Pancreas (tissue), 10 donors: ENCODE data around the gene B4GALT5. TPM values are rescaled to one million over a fixed set of nuclear protein-coding genes. Genes with fewer than 3 reads are reported as not detected.

Experiments used
- ATAC-seq, 4 donors: fragments of 200-7000 bp; cut with Tn5 transposase; one replicate each; pipeline versions ENCODE4 v1.8.0 to v1.9.1; 2020; ENCODE audit warnings: mild to moderate bottlenecking in 4 of 4, moderate library complexity in 4 of 4
- DNase-seq, 6 donors: peaks; one replicate each; pipeline ENCODE4 v3.0.0-alpha.2; 2020
- FAIRE-seq: peaks from 2 replicates; lab custom pipeline; 2012; peaks lifted over from hg19 to GRCh38; lab: Jason Lieb, UNC
- H3K27ac ChIP-seq, 4 donors: fragments of 200-600 bp; sonication (generic); 1 replicate in 3 of 4; 2 replicates in 1 of 4; pipeline versions ENCODE4 v1.5.0 to v1.8.0; 2020
- H3K27me3 ChIP-seq, 4 donors: fragments of 200-600 bp; one replicate each; pipeline ENCODE4 v1.8.0; 2021
- H3K36me3 ChIP-seq, 3 donors: fragments of 200-600 bp; sonication (generic) in 1 of 3; one replicate each; pipeline versions ENCODE4 v1.5.0 to v1.8.0; 2020 to 2021
- H3K4me1 ChIP-seq, 3 donors: fragments of 200-600 bp; one replicate each; pipeline ENCODE4 v1.8.0; 2021
- H3K4me3 ChIP-seq, 4 donors: fragments of 200-600 bp; sonication (generic) in 2 of 4; one replicate each; pipeline versions ENCODE4 v1.5.0 to v1.8.0; 2020 to 2021
- H3K9me3 ChIP-seq, 4 donors: fragments of 200-600 bp; one replicate each; pipeline ENCODE4 v1.8.0; 2021
- WGBS, 2 donors: extraction: QIAGEN DNeasy Blood & Tissue Kit; methylation state at CpG; one replicate each; pipeline ENCODE4 v1.1.7; 2013; 5-methylcytosine and 5-hydroxymethylcytosine counted together
- intact Hi-C, 3 donors: fragments of 100-400 bp; cut with DNase I; formaldehyde crosslinking; loops; one replicate each; pipeline versions ENCODE4 v1.11.1 to v1.14.2; 2022
- polyA plus RNA-seq, 2 donors: library from polyadenylated mRNA; stranded (reverse); fragments of 200-250 nt; gene quantifications; one replicate each; pipeline ENCODE4 v1.2.3, GENCODE V29; 2013
- total RNA-seq, 6 donors: library from RNA; stranded (reverse); fragmentation: NEBNext Ultra II Directional in 4 of 6; extraction: Animal tissue kit (Norgen Biotek cat#: 25700) in 4 of 6; gene quantifications; one replicate each; pipeline versions ENCODE4 v1.2.1 to v1.2.4, GENCODE V29; 2021 to 2023
- TF ChIP-seq, protein P1 (sequence below), 4 donors: fragments of 200-600 bp; sonication (generic) in 3 of 4; IDR thresholded peaks; one replicate each; pipeline versions ENCODE4 v1.5.0 to v1.8.0; 2021; ENCODE audit warnings: antibody characterized with exemption in 4 of 4
- donor health status: healthy with polysubstance abuse.
- donor health status: DM: no; HTN: no; CAD: no; lungs with moderate emphysema.
- donor health status: DM: no; HTN: no; CAD: no.
- donor health status: control.
- donor health status: control.
- donor health status: Bipolar disorder and iron deficiency.
- donor health status: DM: yes; HTN: yes; CAD: no.
- donor health status: DM: no; HTN: no; CAD: no.
- donor health status: DM: no; HTN: no; CAD: no.
- donor health status: DM: yes; HTN: yes; CAD: no.

Gene B4GALT5
- total and polyA plus RNA-seq, 8 donors = 5.1 to 28.2 (median 8.8) TPM

DNA sequence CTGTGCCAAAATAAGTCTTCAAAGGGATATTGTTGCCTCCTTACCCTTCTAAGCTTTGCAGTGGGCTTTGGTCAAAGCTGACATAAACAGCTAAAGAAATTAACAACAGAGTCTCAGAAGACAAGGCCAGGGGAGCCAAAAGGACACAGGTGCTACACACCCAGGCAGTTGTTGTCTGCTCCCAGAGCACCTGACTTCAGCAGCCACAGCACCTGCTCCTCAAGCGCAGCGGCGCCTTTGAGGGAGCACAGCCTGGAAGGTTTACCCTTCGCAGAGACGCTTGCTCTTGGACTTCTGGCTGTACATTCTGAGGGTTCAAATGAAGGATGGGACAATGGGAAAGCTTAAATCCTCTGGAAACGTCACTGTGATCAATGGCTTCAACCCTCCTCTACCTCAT is 16.6 kb downstream of the B4GALT5 start:
- 22 to 26% methylated on average over 6 of the region's 6 CpGs for WGBS, 2 donors
- peak; percentile 80 to 93 (median 88) for ATAC-seq
- peak; percentile 62 to 83 (median 74) for DNase-seq
- intact Hi-C loops = no loop called here
- no peak for FAIRE-seq
- no peaks in the 10 kb centered on the region for H3K27me3 ChIP-seq
- peak overlapping the region; percentile 10 to 81 (median 60) for H3K27ac ChIP-seq
- H3K4me3 ChIP-seq = peak overlapping the region in 1 of 4 donors; percentile 4
- TF ChIP-seq, protein P1, sequence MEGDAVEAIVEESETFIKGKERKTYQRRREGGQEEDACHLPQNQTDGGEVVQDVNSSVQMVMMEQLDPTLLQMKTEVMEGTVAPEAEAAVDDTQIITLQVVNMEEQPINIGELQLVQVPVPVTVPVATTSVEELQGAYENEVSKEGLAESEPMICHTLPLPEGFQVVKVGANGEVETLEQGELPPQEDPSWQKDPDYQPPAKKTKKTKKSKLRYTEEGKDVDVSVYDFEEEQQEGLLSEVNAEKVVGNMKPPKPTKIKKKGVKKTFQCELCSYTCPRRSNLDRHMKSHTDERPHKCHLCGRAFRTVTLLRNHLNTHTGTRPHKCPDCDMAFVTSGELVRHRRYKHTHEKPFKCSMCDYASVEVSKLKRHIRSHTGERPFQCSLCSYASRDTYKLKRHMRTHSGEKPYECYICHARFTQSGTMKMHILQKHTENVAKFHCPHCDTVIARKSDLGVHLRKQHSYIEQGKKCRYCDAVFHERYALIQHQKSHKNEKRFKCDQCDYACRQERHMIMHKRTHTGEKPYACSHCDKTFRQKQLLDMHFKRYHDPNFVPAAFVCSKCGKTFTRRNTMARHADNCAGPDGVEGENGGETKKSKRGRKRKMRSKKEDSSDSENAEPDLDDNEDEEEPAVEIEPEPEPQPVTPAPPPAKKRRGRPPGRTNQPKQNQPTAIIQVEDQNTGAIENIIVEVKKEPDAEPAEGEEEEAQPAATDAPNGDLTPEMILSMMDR (IDR thresholded peaks at IDR 0.05) = no peak
- H3K9me3 ChIP-seq = no peaks in the 10 kb centered on the region
- H3K36me3 ChIP-seq = no peaks in the 10 kb centered on the region
- peaks cover 32 to 76% (median 42%) of the 10 kb centered on the region in 3 donors for H3K4me1 ChIP-seq

DNA sequence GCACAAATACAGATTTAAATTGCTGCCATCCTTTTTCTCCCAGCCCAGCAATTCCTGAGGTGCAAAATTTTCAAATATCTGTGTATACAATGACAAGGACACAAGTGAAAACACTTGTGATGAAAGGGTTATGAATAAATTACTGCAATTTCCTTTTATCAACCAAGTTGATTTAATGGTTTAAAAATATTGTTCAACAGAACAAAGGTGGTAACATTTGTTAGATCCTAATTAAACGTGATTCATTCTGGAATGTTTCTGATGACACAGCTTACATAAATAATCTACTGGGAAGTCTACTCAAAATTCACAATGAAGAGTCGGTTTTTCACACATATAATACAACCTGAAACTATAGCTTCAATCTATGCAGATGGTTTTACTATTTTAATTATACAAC is 17.1 kb downstream of the B4GALT5 start:
- FAIRE-seq (no peak), ATAC-seq (peak in 1 of 4 donors; percentile 6), DNase-seq (no peak)
- H3K27me3 ChIP-seq = no peaks in the 10 kb centered on the region
- peaks cover 36 to 78% (median 46%) of the 10 kb centered on the region in 3 donors for H3K4me1 ChIP-seq
- H3K36me3 ChIP-seq = no peaks in the 10 kb centered on the region
- 14 to 17% methylated on average over 2 of the region's 2 CpGs for WGBS, 2 donors
- TF ChIP-seq, protein P1 (IDR thresholded peaks at IDR 0.05) = no peak
- H3K9me3 ChIP-seq = no peaks in the 10 kb centered on the region
- intact Hi-C loops = no loop called here
- H3K27ac ChIP-seq = peak overlapping the region in 3 of 4 donors; percentile 38 to 81 (median 81)
- H3K4me3 ChIP-seq = no peak overlapping the region

DNA sequence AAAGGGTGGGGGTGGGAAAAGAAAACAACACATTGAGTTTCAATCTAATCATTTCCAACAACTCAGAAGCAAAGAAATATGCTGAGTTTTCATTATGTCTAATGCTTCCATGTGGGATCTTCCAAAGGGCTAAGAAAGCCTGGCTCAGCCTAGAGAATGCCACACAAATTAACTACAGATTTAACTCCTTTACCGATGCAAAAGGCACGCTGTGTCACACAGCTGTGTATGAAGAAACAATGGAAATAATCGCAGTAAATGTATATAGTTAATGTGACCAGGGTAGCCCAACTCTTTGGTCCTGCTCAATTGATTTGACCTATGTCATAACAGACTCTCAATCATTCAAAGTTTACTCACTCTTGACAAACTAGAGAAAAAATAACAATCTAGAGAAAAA is 17.8 kb downstream of the B4GALT5 start:
- Histone ChIP-seq H3K4me1 (peaks cover 38 to 73% (median 49%) of the 10 kb centered on the region in 3 donors), H3K27ac (peak overlapping the region in 2 of 4 donors; percentile 41 to 81), H3K27me3 (no peaks in the 10 kb centered on the region), H3K36me3 (no peaks in the 10 kb centered on the region), H3K9me3 (no peaks in the 10 kb centered on the region), H3K4me3 (no peak overlapping the region)
- FAIRE-seq (no peak), ATAC-seq (no peak), DNase-seq (no peak)
- intact Hi-C loops = no loop called here
- TF ChIP-seq, protein P1 (IDR thresholded peaks at IDR 0.05) = no peak
- 63 to 69% methylated on average over 3 of the region's 3 CpGs for WGBS, 2 donors

DNA sequence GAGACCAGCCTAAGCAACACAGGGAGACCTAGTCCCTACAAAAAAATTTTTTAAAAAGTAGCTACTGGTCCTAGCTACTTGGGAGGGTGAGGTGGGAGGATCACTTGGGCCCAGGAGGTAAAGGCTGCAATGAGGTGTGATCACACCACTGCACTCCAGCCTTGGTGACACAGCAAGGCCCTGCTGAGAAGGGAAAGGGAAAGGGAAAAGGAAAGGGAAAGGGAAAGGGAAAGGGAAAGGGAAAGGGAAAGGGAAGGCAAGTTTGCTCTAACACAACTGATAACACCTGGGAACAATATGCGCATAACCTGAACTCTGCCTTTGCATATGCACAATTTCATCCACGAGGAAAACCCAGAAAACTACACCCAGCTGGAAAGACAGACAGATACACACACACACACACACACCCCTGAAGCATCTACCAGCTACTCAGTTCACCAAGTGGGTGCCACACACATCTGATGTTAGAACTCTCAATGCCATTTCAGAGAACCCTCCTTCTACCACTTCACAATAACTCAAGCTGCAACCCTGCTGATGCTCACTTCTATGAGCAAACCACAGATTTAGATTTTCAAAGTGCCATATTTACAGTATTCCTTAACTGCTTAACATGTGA is 19.1 kb downstream of the B4GALT5 start:
- peak overlapping the region in 2 of 4 donors; percentile 41 to 81 for H3K27ac ChIP-seq
- 36 to 43% methylated on average over 2 of the region's 2 CpGs for WGBS, 2 donors
- H3K4me1 ChIP-seq = peaks cover 45 to 73% (median 47%) of the 10 kb centered on the region in 3 donors
- intact Hi-C loops = no loop called here
- H3K27me3 ChIP-seq = no peaks in the 10 kb centered on the region
- ATAC-seq = no peak
- no peak overlapping the region for H3K4me3 ChIP-seq
- FAIRE-seq = no peak
- TF ChIP-seq, protein P1 (IDR thresholded peaks at IDR 0.05) = no peak
- H3K36me3 ChIP-seq = no peaks in the 10 kb centered on the region
- no peaks in the 10 kb centered on the region for H3K9me3 ChIP-seq
- DNase-seq = no peak
